Erythroblast (primary cell): ENCODE data around the gene STXBP4.

Experiments used
- GATA1 ChIP-seq: IDR thresholded peaks from 2 replicates; pipeline ENCODE4 v1.6.1; 2011; ENCODE audit warnings: low read depth, mild to moderate bottlenecking, control low read depth, low read length, moderate library complexity
- POLR2A ChIP-seq: IDR thresholded peaks from 2 replicates; pipeline ENCODE4 v1.6.1; 2011; ENCODE audit warnings: mild to moderate bottlenecking, low read length

GRCh38 chr17:55110521-55110920, 142.0 kb downstream of the STXBP4 start:
- no peak for TF ChIP-seq POLR2A
- no peak for TF ChIP-seq GATA1
